Mammary epithelial cell (primary cell): ENCODE measurements around the gene PRM2.

Experiments used
- CTCF ChIP-seq, 2 donors: IDR thresholded peaks in 1 of 2; conservative IDR thresholded peaks in 1 of 2; 2 replicates each; pipeline ENCODE4 v1.5.1; 2011 to 2012; ENCODE audit warnings: inconsistent platforms in 2 of 2, low read length in 2 of 2, mild to moderate bottlenecking in 2 of 2, control low read depth in 1 of 2, low read depth in 1 of 2; ENCODE audit not compliant: insufficient read depth in 1 of 2; ENCODE audit errors: extremely low read depth in 1 of 2
- EZH2 ChIP-seq: IDR thresholded peaks from 2 replicates; pipeline ENCODE4 v1.6.1; 2012; ENCODE audit warnings: low read length, inconsistent platforms, borderline replicate concordance

GRCh38 chr16:11280616-11281522 is 4.6 kb upstream of the PRM2 start, which contains the start of gene PRM1:
- no peak for TF ChIP-seq CTCF (conservative IDR thresholded peaks at IDR 0.05 in 1 of 2, IDR thresholded peaks at IDR 0.05 in 1 of 2; ENCODE audit: extremely low read depth in 1 of 2, insufficient read depth in 1 of 2, low read depth in 1 of 2, low read length in 2 of 2)
- TF ChIP-seq EZH2: no peak
